ENCODE results near the gene WFDC1. TPM values are rescaled to one million over a fixed set of nuclear protein-coding genes. Genes with fewer than 3 reads are reported as not detected.

The WFDC1 gene
- total RNA-seq, 1 donor from 2014 or later = not detected

- ATAC-seq (ENCODE audit: low read depth) = no peak
- Mint-ChIP-seq H3K4me1 (no peaks in the 10 kb centered on the region), H3K4me3 (no peak overlapping the region), H3K9me3 (no peaks in the 10 kb centered on the region), H3K27ac (no peak overlapping the region), H3K27me3 (peaks cover 55% of the 10 kb centered on the region), H3K36me3 (ENCODE audit: low read depth) (no peaks in the 10 kb centered on the region)
- intact Hi-C loops (cut with micrococcal nuclease) = no loop called here
- DNase-seq = no peak
- ChIA-PET CTCF (no interaction called here), POLR2A (no interaction called here)
- no peak for TF ChIP-seq CTCF (IDR thresholded peaks at IDR 0.05)
Observed at GRCh38 chr16:84292011-84292410, 2.7 kb upstream of the WFDC1 start.

DNA sequence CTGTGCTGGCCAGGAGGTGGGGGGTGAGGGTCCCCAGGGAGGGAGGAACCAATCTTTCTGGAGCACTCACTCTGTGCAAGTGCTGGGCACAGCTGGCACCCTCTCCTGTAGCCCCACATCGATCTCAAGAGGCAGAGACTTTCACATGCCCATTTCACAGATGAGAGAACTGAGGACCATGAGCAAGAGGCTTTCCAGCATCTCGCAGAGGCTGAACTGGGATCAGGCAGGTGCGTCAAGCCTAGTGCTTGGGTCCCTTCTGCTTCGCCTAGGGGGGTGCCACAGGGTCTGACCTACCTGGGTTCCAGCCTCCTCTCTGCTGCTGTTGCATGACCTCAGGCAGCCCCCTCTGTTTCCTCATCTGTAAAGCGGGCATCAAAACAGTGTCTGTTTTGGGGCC, 1.3 kb upstream of the WFDC1 start:
- DNase-seq (no peak), ATAC-seq (ENCODE audit: low read depth) (no peak)
- Mint-ChIP-seq H3K27me3 (peaks cover 49% of the 10 kb centered on the region), H3K4me1 (no peaks in the 10 kb centered on the region), H3K27ac (no peak overlapping the region), H3K36me3 (ENCODE audit: low read depth) (no peaks in the 10 kb centered on the region), H3K9me3 (no peaks in the 10 kb centered on the region), H3K4me3 (no peak overlapping the region)
- intact Hi-C loops (cut with micrococcal nuclease) = no loop called here
- no peak for TF ChIP-seq CTCF (IDR thresholded peaks at IDR 0.05)
- ChIA-PET POLR2A (no interaction called here), CTCF (no interaction called here)

DNA sequence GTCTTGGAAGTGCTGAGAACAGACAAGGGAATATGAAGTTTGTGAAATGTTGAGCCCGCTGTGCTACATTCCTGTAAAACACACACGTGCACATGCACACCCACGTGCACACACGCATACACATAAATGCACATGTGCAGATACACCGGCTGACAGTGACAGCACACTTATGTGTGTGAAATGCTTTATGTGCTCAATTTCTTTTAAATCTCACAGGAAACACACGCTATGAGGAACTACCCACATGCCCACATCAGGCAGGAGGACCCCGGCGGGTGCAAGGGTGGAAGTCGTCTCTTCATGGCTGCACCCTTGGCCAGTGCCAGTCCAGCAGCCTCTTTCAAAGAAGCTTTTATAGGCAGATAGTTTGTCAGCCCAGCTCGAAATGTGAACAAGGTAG, 561 bp upstream of the WFDC1 start:
- Mint-ChIP-seq H3K4me3 (no peak overlapping the region), H3K9me3 (no peaks in the 10 kb centered on the region), H3K27me3 (peaks cover 46% of the 10 kb centered on the region), H3K27ac (no peak overlapping the region), H3K4me1 (no peaks in the 10 kb centered on the region), H3K36me3 (ENCODE audit: low read depth) (no peaks in the 10 kb centered on the region)
- ChIA-PET CTCF (no interaction called here), POLR2A (no interaction called here)
- TF ChIP-seq CTCF (IDR thresholded peaks at IDR 0.05) = no peak
- ATAC-seq (ENCODE audit: low read depth) (no peak), DNase-seq (no peak)
- intact Hi-C loops (cut with micrococcal nuclease) = no loop called here

DNA sequence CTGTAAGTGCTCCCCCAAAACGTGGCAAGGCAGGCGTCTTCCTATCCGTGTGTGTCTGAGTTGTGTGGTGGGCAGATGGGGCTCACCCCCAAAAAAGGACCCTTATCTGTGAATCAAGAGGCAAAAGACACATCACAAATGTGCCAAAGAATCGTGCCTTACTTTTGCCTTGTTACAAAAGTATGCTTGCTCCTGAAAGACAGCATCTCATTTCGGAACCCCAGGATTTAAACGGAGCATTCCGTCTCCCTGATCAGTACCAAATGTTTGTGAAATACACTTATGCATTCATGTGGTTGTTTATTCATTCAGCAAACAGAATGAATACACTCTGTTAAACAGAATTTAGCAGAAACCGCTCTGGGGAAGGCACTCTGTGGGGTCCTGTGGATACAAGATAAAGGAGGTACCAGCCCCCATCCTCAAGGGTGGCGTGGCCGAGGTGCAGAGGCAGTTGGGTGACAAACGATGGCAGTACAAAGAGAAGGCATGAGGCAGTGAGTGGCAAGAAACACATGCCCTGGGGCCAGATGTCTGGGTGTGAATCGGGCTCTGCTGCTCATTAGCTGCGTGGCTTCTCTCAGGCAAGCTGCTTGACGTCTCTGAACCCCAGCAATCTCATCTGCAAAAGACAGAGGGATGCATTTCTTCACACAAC, 654 bp downstream of the WFDC1 start:
- CTCF ChIA-PET = no interaction called here
- POLR2A ChIA-PET = no interaction called here
- ATAC-seq (ENCODE audit: low read depth) (no peak), DNase-seq (no peak)
- Mint-ChIP-seq H3K4me3 (no peak overlapping the region), H3K27ac (no peak overlapping the region), H3K36me3 (ENCODE audit: low read depth) (no peaks in the 10 kb centered on the region), H3K9me3 (no peaks in the 10 kb centered on the region), H3K27me3 (peaks cover 42% of the 10 kb centered on the region), H3K4me1 (no peaks in the 10 kb centered on the region)
- TF ChIP-seq CTCF (IDR thresholded peaks at IDR 0.05) = no peak
- intact Hi-C loops (cut with micrococcal nuclease) = no loop called here

DNA sequence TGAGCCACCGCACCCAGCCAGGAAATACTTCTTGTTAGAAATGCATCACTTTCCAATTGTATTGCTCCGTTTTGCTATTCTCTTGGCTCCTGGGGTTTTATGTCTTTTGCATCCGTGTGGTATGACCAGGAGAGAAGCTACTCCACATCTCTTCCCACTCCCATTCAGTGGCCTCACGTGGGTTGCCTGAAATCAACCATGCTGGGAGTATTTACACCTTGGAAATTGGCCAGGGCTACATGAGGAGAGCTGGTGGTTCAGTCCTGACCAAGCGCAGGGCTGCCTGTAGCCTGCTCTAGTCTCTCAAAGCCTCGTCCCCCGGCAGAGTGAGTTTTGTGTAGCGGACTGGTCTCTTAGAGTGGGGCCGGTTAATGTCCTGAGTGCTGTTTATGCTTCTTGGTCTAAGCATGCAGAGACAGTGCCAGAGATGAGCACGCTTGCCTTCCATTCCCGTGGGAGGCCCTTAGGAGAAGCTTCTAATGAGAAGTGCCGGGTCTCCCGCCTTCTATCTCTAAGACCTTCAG, 3.8 kb downstream of the WFDC1 start:
- Mint-ChIP-seq H3K27me3 (peaks cover 25% of the 10 kb centered on the region), H3K36me3 (ENCODE audit: low read depth) (no peaks in the 10 kb centered on the region), H3K4me3 (no peak overlapping the region), H3K9me3 (no peaks in the 10 kb centered on the region), H3K4me1 (no peaks in the 10 kb centered on the region), H3K27ac (no peak overlapping the region)
- ChIA-PET POLR2A (no interaction called here), CTCF (no interaction called here)
- ATAC-seq (ENCODE audit: low read depth) = no peak
- DNase-seq = no peak
- intact Hi-C loops (cut with micrococcal nuclease) = no loop called here
- TF ChIP-seq CTCF (IDR thresholded peaks at IDR 0.05) = no peak

Data from activated B cell treated with CpG ODN at 0.5 μM for 24 hours (primary cell).